IMR-90 (cell line): ENCODE measurements around the gene CFAP299. TPM values are rescaled to one million over a fixed set of nuclear protein-coding genes. Genes with fewer than 3 reads are reported as not detected.

Experiments used
- ATAC-seq: fragments of 200-7000 bp; cut with Tn5 transposase; 2 replicates; pipeline ENCODE4 v1.9.1; 2020; ENCODE audit warnings: low read depth, mild to moderate bottlenecking, moderate library complexity
- BruUV-seq: library from RNA; stranded (reverse); fragments of 400-500 nt; replicated peaks from 2 replicates; lab custom pipeline; 2021; lab: Mats Ljungman, UMichigan
- CTCF ChIA-PET: fragments of 300-600 bp; formaldehyde crosslinking; extraction: SDS; loops from one replicate; lab custom pipeline; 2021; ENCODE audit warnings: antibody characterized with exemption; lab: Yijun Ruan, JAX
- POLR2A ChIA-PET: fragments of 300-600 bp; sonication (Branson Sonifier 250); formaldehyde crosslinking; loops from one replicate; lab custom pipeline; 2022; ENCODE audit warnings: antibody characterized with exemption; ENCODE audit not compliant: unreplicated experiment; lab: Charles Lee
- DNase-seq: peaks from one replicate; pipeline ENCODE4 v3.0.0; 2013
- H2AFZ ChIP-seq: replicated peaks from 2 replicates; pipeline ENCODE3; 2013; ENCODE audit warnings: low read length, mild to moderate bottlenecking; ENCODE audit not compliant: poor library complexity
- H2AK5ac ChIP-seq: 2 replicates; pipeline ENCODE4 v1.6.1; 2013; ENCODE audit warnings: low read depth, low read length, inconsistent platforms
- H2AK9ac ChIP-seq: replicated peaks from 2 replicates; pipeline ENCODE3; 2013; ENCODE audit warnings: mild to moderate bottlenecking, low read depth, low read length, moderate library complexity; ENCODE audit not compliant: poor library complexity
- H2BK120ac ChIP-seq: 2 replicates; pipeline ENCODE4 v1.6.1; 2013; ENCODE audit warnings: low read depth, low read length, inconsistent platforms
- H2BK15ac ChIP-seq: 3 replicates; pipeline ENCODE4 v1.6.1; 2013; ENCODE audit warnings: low read depth, low read length, inconsistent platforms
- H2BK20ac ChIP-seq: 2 replicates; pipeline ENCODE4 v1.6.1; 2013; ENCODE audit warnings: low read depth, mild to moderate bottlenecking, inconsistent platforms, low read length, moderate library complexity
- H2BK5ac ChIP-seq: 2 replicates; pipeline ENCODE4 v1.6.1; 2013; ENCODE audit warnings: mild to moderate bottlenecking, low read depth, low read length, inconsistent platforms; ENCODE audit not compliant: poor library complexity, severe bottlenecking
- H3K14ac ChIP-seq: replicated peaks from 2 replicates; pipeline ENCODE4 v1.6.1; 2013; ENCODE audit warnings: low read depth, low read length, inconsistent platforms
- H3K18ac ChIP-seq: 2 replicates; pipeline ENCODE4 v1.6.1; 2013; ENCODE audit warnings: low read depth, low read length, control low read depth
- H3K23ac ChIP-seq: 2 replicates; pipeline ENCODE4 v1.6.1; 2013; ENCODE audit warnings: low read depth, low read length, inconsistent platforms
- H3K27ac ChIP-seq: 2 replicates; pipeline ENCODE4 v1.5.1; 2013; ENCODE audit warnings: mild to moderate bottlenecking, control low read depth, low read length; ENCODE audit not compliant: insufficient read depth
- H3K27me3 ChIP-seq: 2 replicates; pipeline ENCODE4 v1.6.1; 2013; ENCODE audit warnings: low read length; ENCODE audit not compliant: control insufficient read depth, insufficient read depth
- H3K36me3 ChIP-seq: 2 replicates; pipeline ENCODE4 v1.6.1; 2013; ENCODE audit warnings: low read length, mixed read lengths; ENCODE audit not compliant: control insufficient read depth, insufficient read depth
- H3K4ac ChIP-seq: 2 replicates; pipeline ENCODE4 v1.6.1; 2013; ENCODE audit warnings: low read depth, low read length, inconsistent platforms
- H3K4me1 ChIP-seq: 2 replicates; pipeline ENCODE4 v1.6.1; 2013; ENCODE audit warnings: low read length, mixed read lengths; ENCODE audit not compliant: control insufficient read depth, insufficient read depth
- H3K4me2 ChIP-seq: 2 replicates; pipeline ENCODE4 v1.6.1; 2013; ENCODE audit warnings: low read depth, mild to moderate bottlenecking, control low read depth, low read length, moderate library complexity
- H3K4me3 ChIP-seq: 2 replicates; pipeline ENCODE4 v1.5.1; 2013; ENCODE audit warnings: low read depth, mild to moderate bottlenecking, control low read depth, low read length, moderate library complexity; ENCODE audit not compliant: insufficient read depth
- H3K56ac ChIP-seq: 2 replicates; pipeline ENCODE4 v1.6.1; 2013; ENCODE audit warnings: low read length, inconsistent platforms; ENCODE audit not compliant: insufficient read depth; ENCODE audit errors: extremely low read depth
- H3K79me1 ChIP-seq, 2 experiments: 2 replicates each; pipeline ENCODE4 v1.6.1; 2013; ENCODE audit warnings: low read length in 2 of 2, inconsistent platforms in 1 of 2, low read depth in 1 of 2
- H3K9ac ChIP-seq: 2 replicates; pipeline ENCODE4 v1.6.1; 2013; ENCODE audit warnings: low read depth, low read length, control low read depth
- H3K9me1 ChIP-seq: 2 replicates; pipeline ENCODE4 v1.6.1; 2013; ENCODE audit warnings: low read length, inconsistent platforms; ENCODE audit not compliant: insufficient read depth
- H3K9me3 ChIP-seq: 2 replicates; pipeline ENCODE4 v1.6.1; 2013; ENCODE audit warnings: low read length; ENCODE audit not compliant: control insufficient read depth, insufficient read depth
- H4K20me1 ChIP-seq: 2 replicates; pipeline ENCODE4 v1.6.1; 2013; ENCODE audit warnings: low read length, inconsistent platforms; ENCODE audit not compliant: insufficient read depth
- H4K5ac ChIP-seq: 2 replicates; pipeline ENCODE4 v1.6.1; 2013; ENCODE audit warnings: mild to moderate bottlenecking, low read depth, low read length, control low read depth
- H4K8ac ChIP-seq, 2 experiments: 2 replicates each; pipeline ENCODE4 v1.6.1; 2013; ENCODE audit warnings: low read depth in 2 of 2, low read length in 2 of 2, control low read depth in 1 of 2, inconsistent platforms in 1 of 2
- H4K91ac ChIP-seq: 2 replicates; pipeline ENCODE4 v1.6.1; 2013; ENCODE audit warnings: low read depth, low read length, inconsistent platforms; ENCODE audit not compliant: insufficient read depth
- BHLHE40 ChIP-seq: fragments of 150-350 bp; IDR thresholded peaks from 2 replicates; pipeline ENCODE4 v1.6.1; 2016; ENCODE audit warnings: mild to moderate bottlenecking, low read depth, low read length
- CEBPB ChIP-seq: IDR thresholded peaks from 2 replicates; pipeline ENCODE4 v1.6.1; 2012; ENCODE audit warnings: low read depth, low read length, improper control_type of control experiment
- CHD1 ChIP-seq: IDR thresholded peaks from 2 replicates; pipeline ENCODE4 v1.6.1; 2012; ENCODE audit warnings: low read depth, low read length, improper control_type of control experiment
- CTCF ChIP-seq: conservative IDR thresholded peaks from 2 replicates; pipeline ENCODE4 v1.5.1; 2012; ENCODE audit warnings: mild to moderate bottlenecking, low read depth, low read length, improper control_type of control experiment
- FOS ChIP-seq: fragments of 150-350 bp; IDR thresholded peaks from 2 replicates; pipeline ENCODE4 v1.6.1; 2016; ENCODE audit warnings: low read depth, low read length
- MAFK ChIP-seq: IDR thresholded peaks from 2 replicates; pipeline ENCODE4 v1.6.1; 2012; ENCODE audit warnings: low read depth, low read length, improper control_type of control experiment
- MAZ ChIP-seq: IDR thresholded peaks from 2 replicates; pipeline ENCODE4 v1.6.1; 2012; ENCODE audit warnings: low read depth, mild to moderate bottlenecking, low read length, improper control_type of control experiment, moderate library complexity, borderline replicate concordance
- MXI1 ChIP-seq: IDR thresholded peaks from 2 replicates; pipeline ENCODE4 v1.6.1; 2012; ENCODE audit warnings: low read depth, mild to moderate bottlenecking, low read length, moderate library complexity, borderline replicate concordance
- NFE2L2 ChIP-seq: fragments of 150-350 bp; IDR thresholded peaks from 2 replicates; pipeline ENCODE4 v1.6.1; 2016; ENCODE audit warnings: low read depth, mild to moderate bottlenecking, low read length
- POLR2A ChIP-seq: IDR thresholded peaks from 2 replicates; pipeline ENCODE4 v1.6.1; 2012; ENCODE audit warnings: mild to moderate bottlenecking, low read depth, low read length
- RAD21 ChIP-seq: IDR thresholded peaks from 2 replicates; pipeline ENCODE4 v1.6.1; 2012; ENCODE audit warnings: low read length, improper control_type of control experiment
- RCOR1 ChIP-seq: IDR thresholded peaks from 2 replicates; pipeline ENCODE4 v1.6.1; 2012; ENCODE audit warnings: mild to moderate bottlenecking, low read length, improper control_type of control experiment; ENCODE audit not compliant: insufficient replicate concordance
- RFX5 ChIP-seq: IDR thresholded peaks from 2 replicates; pipeline ENCODE4 v1.8.0; 2012; ENCODE audit warnings: low read depth, mild to moderate bottlenecking, low read length, moderate library complexity
- SMC3 ChIP-seq: fragments of 150-350 bp; IDR thresholded peaks from 2 replicates; pipeline ENCODE4 v1.6.1; 2016; ENCODE audit warnings: low read depth, mild to moderate bottlenecking, antibody characterized with exemption, low read length, moderate library complexity
- USF2 ChIP-seq: fragments of 150-350 bp; IDR thresholded peaks from 2 replicates; pipeline ENCODE4 v1.6.1; 2017; ENCODE audit warnings: mild to moderate bottlenecking, antibody characterized with exemption, low read length, low read depth
- WGBS, 2 experiments: methylation state at CpG; one replicate each; pipeline versions ENCODE4 v1.1.5 to v1.1.7; 2013; ENCODE audit warnings: missing lambda C conversion rate in 2 of 2; ENCODE audit not compliant: insufficient read length in 1 of 2; ENCODE audit errors: extremely low coverage in 2 of 2; 5-methylcytosine and 5-hydroxymethylcytosine counted together
- dilution Hi-C: fragments of 300-500 bp; cut with HindIII; formaldehyde crosslinking; loops from one replicate; pipeline ENCODE4 v1.14.3; 2018; ENCODE audit warnings: low sequenced_read_pairs; ENCODE audit not compliant: unreplicated experiment
- in situ Hi-C: fragments of 300-500 bp; cut with MboI; formaldehyde crosslinking; loops from 3 replicates; pipeline ENCODE4 v1.14.3; 2019; ENCODE audit warnings: low sequenced_read_pairs, inconsistent platforms, mixed read lengths
- intact Hi-C: fragments of 100-400 bp; cut with micrococcal nuclease; formaldehyde crosslinking; loops from 2 replicates; pipeline ENCODE4 v1.10.0; 2022
- polyA plus RNA-seq, 3 experiments: library from polyadenylated mRNA; depleted of rRNA; stranded (reverse); fragments of >200 nt; gene quantifications; 2 replicates each; pipeline ENCODE4 v1.2.3, GENCODE V29; 2012; ENCODE audit warnings: low replicate concordance in 1 of 3
- total RNA-seq: library from RNA; depleted of rRNA; stranded (reverse); fragments of >200 nt; gene quantifications from 2 replicates; pipeline ENCODE4 v1.2.3, GENCODE V29; 2012
- TF ChIP-seq, protein P1 (sequence below): fragments of 150-350 bp; IDR thresholded peaks from 2 replicates; pipeline ENCODE4 v1.6.1; 2016; ENCODE audit warnings: low read depth, mild to moderate bottlenecking, low read length, moderate library complexity, borderline replicate concordance

Gene CFAP299
- total and polyA plus RNA-seq, 2 of the 4 experiments (the other 2 are of a cell fraction): 1.0 to 1.1 TPM

- no peak overlapping the region for H3K18ac ChIP-seq
- ATAC-seq (no peak), DNase-seq (no peak)
- H3K79me1 ChIP-seq: no peaks in the 10 kb centered on the region
- no peak overlapping the region for H2BK5ac ChIP-seq
- no peak overlapping the region for H3K4ac ChIP-seq
- no TSS peak for BruUV-seq
- no peak overlapping the region for H3K56ac ChIP-seq
- dilution Hi-C loops (no loop called here), in situ Hi-C loops (no loop called here), intact Hi-C loops (no loop called here)
- no peak overlapping the region for H3K23ac ChIP-seq
- H3K27ac ChIP-seq: no peak overlapping the region
- H2BK15ac ChIP-seq: no peak overlapping the region
- H3K9me3 ChIP-seq: no peaks in the 10 kb centered on the region
- POLR2A ChIA-PET: no interaction called here
- H2AK9ac ChIP-seq: no peak overlapping the region
- no peaks in the 10 kb centered on the region for H3K4me1 ChIP-seq
- H3K27me3 ChIP-seq: no peaks in the 10 kb centered on the region
- no peak overlapping the region for H4K8ac ChIP-seq
- H2BK120ac ChIP-seq: no peak overlapping the region
- H3K4me3 ChIP-seq: no peak overlapping the region
- no peak for TF ChIP-seq MAFK
- TF ChIP-seq RCOR1: no peak
- TF ChIP-seq NFE2L2: no peak
- no peak for TF ChIP-seq FOS
- no peak for TF ChIP-seq CEBPB
- no peak for TF ChIP-seq RFX5
- TF ChIP-seq BHLHE40: no peak
- no peak for TF ChIP-seq MXI1
- no peak for TF ChIP-seq USF2
- TF ChIP-seq, protein P1, sequence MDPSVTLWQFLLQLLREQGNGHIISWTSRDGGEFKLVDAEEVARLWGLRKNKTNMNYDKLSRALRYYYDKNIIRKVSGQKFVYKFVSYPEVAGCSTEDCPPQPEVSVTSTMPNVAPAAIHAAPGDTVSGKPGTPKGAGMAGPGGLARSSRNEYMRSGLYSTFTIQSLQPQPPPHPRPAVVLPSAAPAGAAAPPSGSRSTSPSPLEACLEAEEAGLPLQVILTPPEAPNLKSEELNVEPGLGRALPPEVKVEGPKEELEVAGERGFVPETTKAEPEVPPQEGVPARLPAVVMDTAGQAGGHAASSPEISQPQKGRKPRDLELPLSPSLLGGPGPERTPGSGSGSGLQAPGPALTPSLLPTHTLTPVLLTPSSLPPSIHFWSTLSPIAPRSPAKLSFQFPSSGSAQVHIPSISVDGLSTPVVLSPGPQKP: no peak
- no peak for TF ChIP-seq MAZ
- TF ChIP-seq SMC3: no peak
- no peak for TF ChIP-seq POLR2A
- no peak for TF ChIP-seq CHD1
- no peak for TF ChIP-seq CTCF
- TF ChIP-seq RAD21: no peak
- no peaks in the 10 kb centered on the region for H4K20me1 ChIP-seq
- no peak overlapping the region for H3K9ac ChIP-seq
- no peaks in the 10 kb centered on the region for H3K9me1 ChIP-seq
- no peak overlapping the region for H2AFZ ChIP-seq
- WGBS, 2 experiments: no CpG with 5 or more reads among the region's 1 CpG
- no peak overlapping the region for H3K14ac ChIP-seq
- H3K4me2 ChIP-seq: no peak overlapping the region
- CTCF ChIA-PET: no interaction called here
- H4K5ac ChIP-seq: no peak overlapping the region
- no peak overlapping the region for H4K91ac ChIP-seq
- H3K36me3 ChIP-seq: no peaks in the 10 kb centered on the region
- H2BK20ac ChIP-seq: no peak overlapping the region
- no peak overlapping the region for H2AK5ac ChIP-seq
Measured at GRCh38 chr4:80731436-80731835, 395.9 kb downstream of the CFAP299 start.
